NCI-H446 (cell line): ENCODE data around the gene FAM168A.

ENCODE experiments used
- DNase-seq, 2 experiments: peaks; one replicate each; lab custom pipeline; 2025; lab: John Stamatoyannopoulos, UW

FAM168A gene

GRCh38 chr11:73367482-73368024, 230.4 kb downstream of the FAM168A start:
- DNase-seq = no peak

DNA sequence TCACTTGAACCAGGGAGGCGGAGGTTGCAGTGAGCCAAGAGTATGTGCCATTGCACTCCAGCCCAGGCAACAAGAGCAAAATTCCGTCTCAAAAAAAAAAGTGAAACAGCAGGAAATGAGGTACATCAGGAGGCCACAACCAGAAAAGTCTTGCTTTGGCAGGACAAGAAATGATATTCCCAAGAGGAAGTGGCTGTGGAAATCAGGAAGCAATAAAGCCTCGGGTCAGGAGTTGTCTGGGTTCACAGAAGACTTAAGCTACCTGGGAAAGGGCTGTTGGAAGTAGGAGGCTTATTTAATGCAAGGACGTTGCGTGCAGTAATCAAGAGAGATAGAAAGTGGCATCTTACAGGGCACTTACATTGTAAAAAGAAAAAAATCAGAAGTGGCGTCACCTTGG, 231.0 kb downstream of the FAM168A start:
- no peak for DNase-seq

- no peak for DNase-seq
Measured at GRCh38 chr11:73366265-73366610, 231.7 kb downstream of the FAM168A start.

- no peak for DNase-seq
Measured at GRCh38 chr11:73365352-73366264, 232.3 kb downstream of the FAM168A start.

- no peak for DNase-seq
Measured at GRCh38 chr11:73363147-73363546, 234.8 kb downstream of the FAM168A start.

- DNase-seq = no peak
Measured at GRCh38 chr11:73361953-73362776, 235.7 kb downstream of the FAM168A start.

GRCh38 chr11:73360743-73361369, 237.1 kb downstream of the FAM168A start:
- DNase-seq = no peak

DNA sequence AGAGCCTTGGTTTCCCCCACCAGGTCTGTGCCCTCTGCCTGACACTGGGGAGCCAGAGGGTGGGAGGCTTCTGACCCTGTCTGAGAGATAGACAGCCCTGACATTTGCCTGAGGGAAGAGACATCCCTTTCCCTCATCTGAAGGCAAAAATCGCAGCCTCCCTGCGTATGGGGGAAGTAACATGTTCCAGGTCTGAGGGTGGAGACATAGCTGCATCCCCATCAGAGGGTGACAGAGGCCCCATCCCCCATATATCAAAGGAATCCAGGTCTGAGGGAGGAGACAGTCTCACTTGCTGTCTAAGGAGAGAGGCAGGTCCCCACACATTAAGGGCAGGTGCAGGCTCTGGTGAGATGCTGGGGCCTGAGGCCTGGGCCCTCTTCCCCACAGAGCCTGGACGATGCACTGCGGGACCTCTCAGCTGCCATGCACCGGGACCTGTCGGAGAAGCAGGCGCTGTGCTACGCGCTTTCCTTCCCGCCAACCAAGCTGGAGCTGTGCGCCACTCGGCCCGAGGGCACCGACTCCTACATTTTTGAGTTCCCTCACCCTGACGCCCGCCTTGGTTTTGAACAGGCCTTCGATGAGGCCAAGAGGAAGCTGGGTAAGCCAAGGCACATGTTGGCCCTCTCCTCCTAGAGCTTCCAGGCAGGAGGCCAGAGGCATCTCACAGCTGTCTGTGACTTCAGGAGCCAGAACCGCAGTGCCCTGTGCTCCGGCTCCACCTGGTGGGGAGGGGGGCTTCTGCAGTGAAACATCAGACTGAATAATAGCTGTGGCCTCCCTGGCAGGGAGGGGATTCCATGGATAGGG, 237.8 kb downstream of the FAM168A start:
- DNase-seq = peak; percentile 54 to 76

DNA sequence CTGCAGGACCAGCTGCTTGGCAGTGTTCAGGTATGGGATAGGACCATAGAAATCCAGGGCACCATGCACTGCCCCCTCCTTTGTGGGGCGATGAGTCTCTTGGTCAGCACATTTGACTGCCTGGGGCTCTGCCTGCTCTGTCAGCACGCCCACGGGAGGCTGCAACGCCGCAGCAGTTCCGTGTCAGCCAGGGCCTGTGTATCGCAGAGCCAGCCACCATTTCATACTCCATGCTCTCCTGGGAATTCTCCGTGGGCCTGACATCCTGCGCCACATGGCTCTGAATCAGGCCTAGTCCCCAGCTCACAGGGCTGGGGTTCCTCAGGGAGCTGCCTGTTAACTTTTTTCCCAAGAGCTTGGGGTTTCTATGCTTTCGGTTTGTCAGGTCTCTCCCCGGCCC, 238.6 kb downstream of the FAM168A start:
- no peak for DNase-seq

- DNase-seq = no peak
Measured at GRCh38 chr11:73358071-73358470, 239.8 kb downstream of the FAM168A start.

- peak; percentile 62 to 82 for DNase-seq
Measured at GRCh38 chr11:73356979-73357860, 240.7 kb downstream of the FAM168A start.

DNA sequence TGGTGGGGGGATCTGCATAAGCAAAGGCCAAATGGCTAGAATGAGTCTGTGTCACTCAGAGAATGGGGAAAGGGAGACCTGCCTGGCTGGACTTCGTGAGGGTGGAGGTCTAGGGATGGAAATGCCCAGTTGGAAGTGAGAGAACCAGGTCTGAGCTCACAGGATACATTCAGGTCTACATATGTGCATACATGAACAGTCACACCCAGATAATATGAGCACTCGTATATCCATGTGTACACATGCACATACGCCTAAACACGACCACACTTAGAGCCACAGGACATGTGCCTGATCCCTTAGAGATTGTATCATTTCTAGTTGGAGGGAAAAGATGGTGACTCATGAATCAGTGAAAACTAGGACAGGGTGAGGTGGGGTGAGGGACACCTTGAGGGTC, 242.8 kb downstream of the FAM168A start:
- no peak for DNase-seq

- no peak for DNase-seq
Measured at GRCh38 chr11:73353422-73353821, 244.5 kb downstream of the FAM168A start.

DNA sequence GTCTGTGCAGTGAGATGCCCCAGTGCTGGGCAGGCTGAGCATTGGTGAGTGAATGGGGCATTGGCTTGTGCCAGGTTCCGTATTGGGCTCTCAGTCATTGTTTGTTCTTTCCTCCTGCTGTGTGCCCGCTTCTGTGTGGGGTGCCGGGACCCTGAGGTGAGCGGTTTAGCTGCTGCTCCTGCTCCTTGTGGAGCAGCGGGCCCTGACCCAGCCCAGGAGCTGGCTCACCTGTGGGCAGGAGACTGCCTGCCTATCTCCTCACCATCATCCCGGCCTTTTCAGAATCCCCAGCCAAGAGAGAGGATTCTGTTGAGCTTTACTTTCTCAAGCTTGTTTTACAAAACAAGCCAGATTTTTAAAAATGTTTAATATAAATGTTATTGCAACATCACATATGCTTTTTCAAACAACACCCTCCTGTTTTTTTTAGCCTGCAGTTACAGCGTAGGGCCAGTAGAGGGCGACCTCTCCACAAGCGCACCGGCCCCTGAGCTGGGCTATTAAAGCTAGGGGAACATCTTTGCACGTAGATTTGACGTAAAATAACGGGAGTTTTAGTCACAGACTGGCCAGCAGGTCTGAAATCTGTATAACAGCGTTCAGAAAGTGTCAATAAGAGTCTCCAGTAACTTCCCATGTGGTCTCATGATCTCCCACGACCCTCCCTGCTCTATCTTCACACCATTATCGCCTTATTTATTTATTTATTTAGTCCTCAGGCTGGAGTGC, 246.8 kb downstream of the FAM168A start:
- peak; percentile 46 to 78 for DNase-seq
